ENCODE measurements around the gene EVA1A. TPM values are rescaled to one million over a fixed set of nuclear protein-coding genes. Genes with fewer than 3 reads are reported as not detected.

EVA1A gene
- polyA plus RNA-seq, 3 donors from 2014 or later = not detected

DNA sequence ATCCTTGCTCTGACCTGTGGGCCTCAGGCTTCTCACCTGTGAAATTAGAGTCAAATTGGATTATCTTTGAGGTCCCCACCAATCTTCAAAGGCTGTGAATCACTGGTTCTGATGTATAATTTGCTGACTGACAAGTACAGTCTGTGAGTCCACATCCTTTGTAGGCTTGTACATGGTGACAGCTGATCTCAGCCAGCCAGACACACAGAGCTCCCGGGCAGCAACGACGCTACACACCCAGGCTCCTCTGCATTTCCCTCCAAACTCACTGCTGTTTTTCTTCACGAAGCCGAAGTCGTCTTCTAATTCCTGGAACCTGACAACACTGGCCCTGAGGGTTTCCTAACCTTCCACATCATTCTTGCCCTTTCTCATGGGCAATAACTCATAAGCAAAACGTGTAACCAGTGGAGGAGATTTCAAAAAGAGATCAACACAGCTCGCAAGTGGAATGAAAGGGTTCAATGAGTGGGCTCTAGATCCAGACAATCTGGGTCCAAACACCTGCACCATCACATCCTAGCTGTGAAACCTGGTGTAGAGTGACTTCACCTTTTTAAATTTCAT is 37.9 kb upstream of the EVA1A start:
- Mint-ChIP-seq H3K4me3 (no peak overlapping the region), H3K27me3 (ENCODE audit: low read depth in 3 of 3) (peaks cover 0 to 2% (median 0%) of the 10 kb centered on the region in 3 donors), H3K4me1 (no peaks in the 10 kb centered on the region)

DNA sequence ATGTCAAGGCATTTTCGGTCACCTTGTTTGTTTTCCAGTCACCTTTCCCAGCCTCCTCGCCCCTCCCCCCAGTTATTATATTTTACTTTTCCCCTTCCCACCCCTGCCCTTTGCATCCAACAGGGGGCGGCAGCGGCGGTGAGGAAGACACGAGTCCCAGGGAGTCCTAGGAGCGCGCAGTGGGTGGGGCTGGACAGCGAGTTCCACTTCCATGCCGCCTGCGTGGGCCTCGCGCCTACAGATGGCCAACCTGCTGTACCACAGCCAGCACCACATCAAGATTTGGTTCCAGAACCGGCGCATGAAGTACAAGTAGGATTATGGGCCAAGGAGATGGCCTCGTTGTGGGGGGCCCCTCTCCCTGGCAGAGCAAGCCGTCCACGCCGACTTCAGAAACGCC is 37.2 kb upstream of the EVA1A start:
- no peak overlapping the region for H3K4me3 Mint-ChIP-seq
- no peak overlapping the region for H3K27ac Mint-ChIP-seq
- no peaks in the 10 kb centered on the region for H3K36me3 Mint-ChIP-seq
- no peak for DNase-seq
- no peaks in the 10 kb centered on the region for H3K9me3 Mint-ChIP-seq
- no peaks in the 10 kb centered on the region for H3K4me1 Mint-ChIP-seq
- peaks cover 0 to 3% (median 0%) of the 10 kb centered on the region in 3 donors for H3K27me3 Mint-ChIP-seq (ENCODE audit: low read depth in 3 of 3)

More for the DNA sequence above, 37.9 kb upstream of the EVA1A start:
- no peaks in the 10 kb centered on the region for H3K36me3 Mint-ChIP-seq
- no peaks in the 10 kb centered on the region for H3K9me3 Mint-ChIP-seq
- H3K27ac Mint-ChIP-seq = no peak overlapping the region
- no peak for DNase-seq

DNA sequence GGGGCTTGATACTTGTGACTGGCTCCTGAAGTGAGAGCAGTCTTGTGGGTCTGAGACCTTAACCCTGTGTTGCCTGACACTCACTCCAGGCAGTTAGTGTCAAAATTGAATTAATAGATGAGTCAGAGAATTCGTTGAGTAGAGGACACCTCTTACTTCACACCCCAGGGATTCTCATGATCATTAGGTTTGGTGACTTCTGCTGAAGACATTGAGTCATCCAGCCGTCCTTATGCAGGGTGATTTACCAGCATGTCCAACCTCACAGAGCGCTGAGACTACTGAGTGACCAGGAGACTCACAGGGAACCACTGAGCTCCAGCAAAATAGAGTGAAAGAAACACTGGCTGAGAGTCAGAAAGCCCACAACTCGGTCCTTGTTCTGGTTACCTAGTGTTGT is 36.0 kb upstream of the EVA1A start:
- no peak overlapping the region for H3K27ac Mint-ChIP-seq
- H3K36me3 Mint-ChIP-seq = no peaks in the 10 kb centered on the region
- no peak overlapping the region for H3K4me3 Mint-ChIP-seq
- no peak for DNase-seq
- no peaks in the 10 kb centered on the region for H3K4me1 Mint-ChIP-seq
- H3K27me3 Mint-ChIP-seq (ENCODE audit: low read depth in 3 of 3) = peaks cover 0 to 4% (median 3%) of the 10 kb centered on the region in 3 donors
- no peaks in the 10 kb centered on the region for H3K9me3 Mint-ChIP-seq

DNA sequence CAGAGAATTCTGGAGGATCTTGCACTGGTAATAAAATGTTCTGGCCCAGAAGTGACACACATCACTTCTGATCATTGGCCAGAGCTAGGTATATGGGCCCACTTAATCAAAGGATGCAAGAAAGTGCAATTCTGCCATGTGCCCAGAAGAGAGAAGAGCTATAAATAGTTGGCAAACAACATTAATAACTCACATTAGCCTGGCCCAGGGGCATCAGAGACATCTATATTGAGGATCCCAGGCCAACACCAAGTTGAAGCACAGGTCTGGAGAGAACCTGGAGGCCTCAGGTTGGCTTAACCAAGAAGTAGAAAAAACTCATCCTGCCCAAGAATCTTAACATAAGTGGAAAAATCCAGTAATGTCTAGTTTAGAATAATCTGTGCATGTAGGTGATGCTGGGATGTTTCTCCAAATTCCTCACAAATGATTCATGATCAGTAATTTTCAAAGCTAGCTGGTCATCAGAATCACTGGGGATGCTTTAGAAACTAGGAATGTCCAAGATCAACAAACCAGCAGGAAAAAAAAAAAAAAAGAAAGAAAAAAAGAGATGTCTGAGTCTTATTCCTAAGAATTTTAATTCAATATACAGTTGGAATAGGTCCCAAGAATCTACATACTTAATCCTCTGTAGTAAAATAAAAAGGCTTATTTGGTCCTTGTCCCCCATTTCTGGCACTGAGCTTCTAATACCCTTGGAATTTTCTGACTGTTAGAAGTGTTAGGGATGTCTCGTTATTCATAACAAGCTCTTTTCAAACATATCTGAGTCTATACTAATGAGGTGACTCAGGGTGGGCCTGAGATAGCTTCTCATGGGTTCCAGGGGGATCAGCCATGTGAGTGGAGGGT is 35.0 kb upstream of the EVA1A start:
- Mint-ChIP-seq H3K4me3 (no peak overlapping the region), H3K27me3 (ENCODE audit: low read depth in 3 of 3) (peaks cover 0 to 9% (median 3%) of the 10 kb centered on the region in 3 donors), H3K9me3 (peaks cover 0 to 1% (median 0%) of the 10 kb centered on the region in 6 donors), H3K36me3 (no peaks in the 10 kb centered on the region), H3K27ac (no peak overlapping the region), H3K4me1 (no peaks in the 10 kb centered on the region)
- no peak for DNase-seq

DNA sequence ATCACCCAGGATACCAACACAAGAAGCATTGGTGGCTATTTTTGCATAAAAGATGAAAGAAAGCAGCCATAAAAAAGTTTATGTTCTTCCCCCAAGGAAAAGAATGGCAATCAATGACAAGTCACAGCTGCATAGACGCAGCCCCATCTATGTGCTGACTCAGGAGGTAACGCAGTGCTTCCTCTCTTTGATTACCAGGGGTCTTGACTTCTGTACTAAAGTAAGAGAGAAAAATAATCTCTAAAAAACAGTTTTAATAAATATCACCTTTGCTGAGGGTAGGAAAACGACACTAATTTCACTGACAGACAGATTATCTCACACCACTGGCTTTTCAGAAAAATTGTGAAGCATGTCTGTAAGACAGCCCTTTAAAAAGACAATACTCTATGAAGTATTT is 33.9 kb upstream of the EVA1A start:
- Mint-ChIP-seq H3K36me3 (no peaks in the 10 kb centered on the region), H3K4me1 (no peaks in the 10 kb centered on the region), H3K27me3 (ENCODE audit: low read depth in 3 of 3) (peaks cover 0 to 11% (median 3%) of the 10 kb centered on the region in 3 donors), H3K4me3 (no peak overlapping the region), H3K27ac (no peak overlapping the region), H3K9me3 (peaks cover 0 to 4% (median 0%) of the 10 kb centered on the region in 6 donors)
- no peak for DNase-seq

DNA sequence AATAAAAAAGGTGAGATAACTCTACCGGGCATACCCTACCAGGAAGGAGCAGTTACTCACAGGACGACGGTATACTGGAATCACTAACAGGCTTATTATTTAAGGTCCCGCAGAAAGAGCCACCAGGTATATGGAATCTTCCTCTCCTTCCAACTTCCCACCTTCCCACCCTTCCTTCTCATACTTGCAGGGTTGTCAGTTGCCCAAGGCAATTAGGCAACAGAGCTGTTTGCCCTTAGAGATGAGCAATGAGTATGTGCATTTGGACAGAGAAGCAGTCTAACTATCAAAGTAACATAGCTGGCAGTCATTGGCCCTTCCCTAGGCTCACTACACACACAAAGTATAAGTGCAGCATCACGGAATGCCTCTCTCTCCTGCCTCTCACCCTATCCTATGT is 32.1 kb upstream of the EVA1A start:
- Mint-ChIP-seq H3K4me1 (no peaks in the 10 kb centered on the region), H3K36me3 (no peaks in the 10 kb centered on the region), H3K27ac (no peak overlapping the region), H3K4me3 (no peak overlapping the region), H3K27me3 (ENCODE audit: low read depth in 3 of 3) (peaks cover 0 to 11% (median 2%) of the 10 kb centered on the region in 3 donors), H3K9me3 (peaks cover 0 to 4% (median 0%) of the 10 kb centered on the region in 6 donors)
- DNase-seq = no peak

DNA sequence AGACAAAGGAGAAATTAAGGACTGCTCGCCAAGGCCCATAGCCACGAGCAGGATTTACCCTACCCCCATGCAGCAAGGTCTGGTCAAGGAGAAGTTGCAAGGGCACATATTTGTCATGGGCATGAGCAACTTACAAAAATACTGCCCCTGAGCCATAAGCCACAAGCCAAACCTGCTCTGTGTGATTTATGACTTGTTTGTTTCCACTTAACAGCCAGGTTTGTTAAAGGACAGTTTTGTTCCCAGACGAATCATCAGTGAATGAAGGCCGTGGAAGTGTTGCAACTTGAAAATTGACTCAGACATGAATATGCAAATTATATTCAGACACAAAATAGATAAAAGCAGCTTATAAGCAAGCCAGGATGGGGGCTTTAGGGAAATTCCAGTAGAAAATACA is 31.3 kb upstream of the EVA1A start:
- no peaks in the 10 kb centered on the region for H3K4me1 Mint-ChIP-seq
- peaks cover 0 to 11% (median 2%) of the 10 kb centered on the region in 3 donors for H3K27me3 Mint-ChIP-seq (ENCODE audit: low read depth in 3 of 3)
- no peak overlapping the region for H3K4me3 Mint-ChIP-seq
- no peak for DNase-seq
- no peak overlapping the region for H3K27ac Mint-ChIP-seq
- no peaks in the 10 kb centered on the region for H3K36me3 Mint-ChIP-seq
- H3K9me3 Mint-ChIP-seq = peaks cover 0 to 4% (median 0%) of the 10 kb centered on the region in 6 donors

DNA sequence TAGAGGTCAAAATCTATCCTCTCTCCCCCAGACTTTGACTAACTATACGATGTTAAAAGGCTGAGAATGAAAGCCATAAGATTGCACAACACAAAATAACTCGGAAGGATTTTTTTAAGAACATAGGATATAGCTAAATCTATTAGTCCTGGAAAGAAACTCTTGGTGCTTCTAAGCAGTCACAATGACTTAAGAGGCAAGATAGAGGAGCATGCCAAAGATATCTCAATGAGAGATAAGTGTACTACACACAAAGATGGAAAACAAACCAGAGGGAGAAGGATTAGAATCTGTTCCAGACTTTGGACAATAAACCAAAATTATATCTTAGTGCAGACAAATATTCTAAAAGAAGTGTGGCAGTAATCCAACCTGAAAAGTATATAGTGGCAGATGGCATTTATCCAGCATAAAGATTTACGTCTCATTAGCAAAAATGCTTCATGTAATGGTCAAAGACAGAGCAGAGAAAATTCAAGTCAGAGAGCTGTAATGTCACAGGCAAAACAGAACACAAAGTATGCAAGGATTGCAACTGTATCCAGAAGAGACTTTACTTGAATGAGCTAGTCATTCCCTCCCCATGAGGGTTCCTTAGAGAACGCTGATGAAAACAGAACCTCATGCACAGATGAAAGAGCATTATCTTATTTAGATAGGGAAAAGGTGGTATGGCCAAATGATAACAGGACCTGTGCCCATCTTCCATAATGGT is 28.8 kb upstream of the EVA1A start:
- peaks cover 0 to 14% (median 2%) of the 10 kb centered on the region in 3 donors for H3K27me3 Mint-ChIP-seq (ENCODE audit: low read depth in 3 of 3)
- no peaks in the 10 kb centered on the region for H3K36me3 Mint-ChIP-seq
- H3K9me3 Mint-ChIP-seq = peaks cover 0 to 4% (median 0%) of the 10 kb centered on the region in 6 donors
- no peaks in the 10 kb centered on the region for H3K4me1 Mint-ChIP-seq
- DNase-seq = no peak
- no peak overlapping the region for H3K27ac Mint-ChIP-seq
- H3K4me3 Mint-ChIP-seq = no peak overlapping the region

DNA sequence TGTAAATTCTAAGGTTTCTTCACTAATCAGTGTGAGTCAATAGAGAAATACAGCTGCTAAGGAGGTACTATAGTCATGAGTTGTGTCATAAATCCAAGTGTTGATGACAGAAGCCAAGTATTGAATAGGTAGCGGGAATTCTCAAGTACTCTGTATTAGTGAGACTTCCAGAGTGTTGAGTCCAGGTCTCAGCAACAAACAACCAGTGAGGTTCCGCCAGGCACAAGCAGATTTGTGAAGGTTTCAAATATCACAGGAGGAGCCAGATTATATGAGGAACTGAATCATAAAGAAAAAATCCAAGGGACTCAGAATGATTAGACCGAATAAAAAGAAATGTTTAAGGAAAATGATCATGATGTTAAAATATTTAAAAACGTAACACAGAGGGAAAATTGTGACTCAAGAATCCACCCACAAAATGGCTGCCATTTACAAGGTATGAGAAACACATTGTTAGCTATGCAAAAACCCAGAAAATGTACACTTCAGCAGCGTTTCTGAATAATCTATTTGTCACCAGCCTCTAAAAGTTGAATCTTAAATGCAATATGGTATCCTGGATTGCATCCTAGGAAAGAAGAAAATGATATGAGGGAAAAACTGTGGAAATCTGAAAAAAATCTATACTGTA is 27.3 kb upstream of the EVA1A start:
- Mint-ChIP-seq H3K4me3 (no peak overlapping the region), H3K36me3 (no peaks in the 10 kb centered on the region)

DNA sequence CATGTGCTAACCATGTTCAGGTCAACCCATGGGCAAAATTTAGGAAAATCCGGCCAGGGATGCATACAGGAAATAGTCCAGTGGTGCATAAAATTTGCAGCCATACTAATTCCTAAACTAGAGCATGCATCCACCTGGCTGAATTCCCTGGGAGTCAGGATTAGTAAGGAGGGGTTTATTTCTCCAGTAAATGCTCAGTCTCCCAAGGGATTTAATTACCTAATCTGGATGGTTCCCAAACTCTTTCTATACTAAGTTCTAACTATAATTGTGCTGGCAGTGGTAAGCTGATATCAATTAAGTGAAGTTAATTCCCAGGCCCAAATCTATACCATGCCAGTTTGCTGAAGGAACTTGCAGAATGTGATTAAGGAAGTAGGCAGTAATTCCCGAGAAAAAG is 26.2 kb upstream of the EVA1A start:
- Mint-ChIP-seq H3K27me3 (ENCODE audit: low read depth in 3 of 3) (peaks cover 0 to 12% (median 1%) of the 10 kb centered on the region in 3 donors), H3K27ac (no peak overlapping the region)
- no peak for DNase-seq

More for the DNA sequence above, 27.3 kb upstream of the EVA1A start:
- no peaks in the 10 kb centered on the region for H3K4me1 Mint-ChIP-seq
- H3K27ac Mint-ChIP-seq = no peak overlapping the region
- DNase-seq = no peak
- H3K27me3 Mint-ChIP-seq (ENCODE audit: low read depth in 3 of 3) = peaks cover 0 to 14% (median 1%) of the 10 kb centered on the region in 3 donors
- peaks cover 0 to 4% (median 0%) of the 10 kb centered on the region in 6 donors for H3K9me3 Mint-ChIP-seq

DNA sequence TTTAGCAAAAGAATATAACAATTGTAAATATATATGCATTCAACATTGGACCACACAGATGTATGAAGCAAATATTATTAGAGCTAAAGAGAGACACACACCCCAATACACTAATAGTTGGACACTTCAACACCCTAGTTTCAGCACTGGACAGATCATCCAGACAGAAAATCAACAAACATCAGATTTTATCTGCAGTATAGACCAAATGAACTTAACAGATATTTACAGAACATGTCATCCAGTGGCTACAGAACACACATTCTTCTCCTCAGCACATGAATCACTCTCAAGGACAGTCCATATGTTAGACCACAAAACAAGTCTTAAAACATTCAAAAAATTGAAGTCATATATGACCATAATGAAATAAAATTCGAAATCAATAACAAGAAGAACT is 22.1 kb upstream of the EVA1A start:
- Mint-ChIP-seq H3K9me3 (peaks cover 0 to 6% (median 0%) of the 10 kb centered on the region in 6 donors), H3K4me1 (no peaks in the 10 kb centered on the region), H3K36me3 (no peaks in the 10 kb centered on the region), H3K4me3 (no peak overlapping the region), H3K27ac (no peak overlapping the region), H3K27me3 (ENCODE audit: low read depth in 3 of 3) (peaks cover 0 to 8% (median 1%) of the 10 kb centered on the region in 3 donors)
- DNase-seq = no peak

More for the DNA sequence above, 26.2 kb upstream of the EVA1A start:
- no peaks in the 10 kb centered on the region for H3K4me1 Mint-ChIP-seq
- H3K36me3 Mint-ChIP-seq = no peaks in the 10 kb centered on the region
- H3K9me3 Mint-ChIP-seq = peaks cover 0 to 4% (median 0%) of the 10 kb centered on the region in 6 donors
- no peak overlapping the region for H3K4me3 Mint-ChIP-seq

DNA sequence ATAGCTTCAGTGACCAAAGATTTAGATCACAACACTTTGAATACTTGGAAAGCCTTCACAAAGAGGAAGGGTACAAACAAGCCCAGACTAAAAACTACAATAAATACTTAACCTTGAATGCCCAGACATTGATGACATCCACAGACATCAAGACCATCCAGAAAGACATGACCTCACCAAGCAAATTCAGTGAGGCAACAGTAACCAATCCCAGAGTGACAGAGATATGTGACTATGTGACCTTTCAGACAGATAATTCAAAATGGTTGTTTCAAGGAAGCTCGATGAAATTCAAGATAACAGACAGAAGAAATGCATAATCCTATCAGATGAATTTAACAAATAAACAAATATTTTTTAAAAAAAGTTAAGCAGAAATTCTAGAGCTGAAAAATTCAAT is 19.9 kb upstream of the EVA1A start:
- H3K4me3 Mint-ChIP-seq = no peak overlapping the region
- H3K27me3 Mint-ChIP-seq (ENCODE audit: low read depth in 3 of 3) = peaks cover 0 to 4% (median 1%) of the 10 kb centered on the region in 3 donors
- DNase-seq = no peak
- no peaks in the 10 kb centered on the region for H3K36me3 Mint-ChIP-seq
- H3K9me3 Mint-ChIP-seq = peaks cover 0 to 6% (median 0%) of the 10 kb centered on the region in 6 donors
- no peaks in the 10 kb centered on the region for H3K4me1 Mint-ChIP-seq
- no peak overlapping the region for H3K27ac Mint-ChIP-seq

DNA sequence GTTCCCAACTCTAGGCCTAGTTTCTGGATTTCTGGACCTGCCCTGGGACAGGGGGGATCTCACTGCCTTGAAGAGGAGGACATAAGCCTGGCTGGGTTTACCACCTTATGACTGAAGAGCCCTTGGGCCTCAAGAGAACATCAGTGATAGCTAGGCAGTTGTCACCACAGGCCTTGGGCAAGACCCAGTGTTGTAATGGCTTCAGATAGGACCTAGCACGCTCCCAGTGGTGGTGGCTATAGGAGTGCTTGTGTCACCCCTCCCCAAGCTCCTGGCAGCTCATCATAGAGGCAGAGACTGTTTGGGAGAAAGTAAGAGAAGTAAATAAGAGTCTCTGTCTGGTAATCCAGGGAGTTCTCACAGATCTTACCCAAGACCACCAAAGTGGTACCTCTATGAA is 19.4 kb upstream of the EVA1A start:
- Mint-ChIP-seq H3K27ac (no peak overlapping the region), H3K27me3 (ENCODE audit: low read depth in 3 of 3) (peaks cover 0 to 6% (median 1%) of the 10 kb centered on the region in 3 donors), H3K4me1 (no peaks in the 10 kb centered on the region), H3K36me3 (no peaks in the 10 kb centered on the region), H3K4me3 (no peak overlapping the region), H3K9me3 (peaks cover 0 to 6% (median 0%) of the 10 kb centered on the region in 6 donors)
- no peak for DNase-seq

All from immature natural killer cell (primary cell).